Trophoblast cell (in vitro differentiated cells and primary cell): ENCODE measurements around the gene KIF21B.

ENCODE experiments used
- DNase-seq, 2 donors: peaks; one replicate each; pipeline ENCODE4 v3.0.0-alpha.2; 2016
- H2AFZ ChIP-seq: 2 replicates; pipeline ENCODE4 v1.6.1; 2013; ENCODE audit warnings: low read length, moderate library complexity, mild to moderate bottlenecking; ENCODE audit not compliant: insufficient read depth, poor library complexity
- H2AK5ac ChIP-seq: 2 replicates; pipeline ENCODE4 v1.6.1; 2013; ENCODE audit warnings: mild to moderate bottlenecking, low read length
- H2BK120ac ChIP-seq: 2 replicates; pipeline ENCODE4 v1.6.1; 2013; ENCODE audit warnings: low read length, mild to moderate bottlenecking, moderate library complexity; ENCODE audit not compliant: insufficient read depth, poor library complexity
- H2BK12ac ChIP-seq: 2 replicates; pipeline ENCODE4 v1.6.1; 2013; ENCODE audit warnings: mild to moderate bottlenecking, low read length, moderate library complexity
- H2BK5ac ChIP-seq: 2 replicates; pipeline ENCODE4 v1.6.1; 2013; ENCODE audit warnings: low read length, low read depth, moderate library complexity, mild to moderate bottlenecking; ENCODE audit not compliant: poor library complexity
- H3K14ac ChIP-seq: 2 replicates; pipeline ENCODE4 v1.6.1; 2013; ENCODE audit warnings: mild to moderate bottlenecking, low read length
- H3K18ac ChIP-seq: 2 replicates; pipeline ENCODE4 v1.6.1; 2013; ENCODE audit warnings: mild to moderate bottlenecking, low read length
- H3K23ac ChIP-seq: 2 replicates; pipeline ENCODE4 v1.6.1; 2013; ENCODE audit warnings: low read length
- H3K27ac ChIP-seq: 2 replicates; pipeline ENCODE4 v1.5.1; 2013; ENCODE audit warnings: low read depth, mild to moderate bottlenecking, inconsistent platforms, low read length, moderate library complexity
- H3K27me3 ChIP-seq: 2 replicates; pipeline ENCODE4 v1.6.1; 2013; ENCODE audit warnings: inconsistent platforms, mild to moderate bottlenecking, low read length, moderate library complexity; ENCODE audit not compliant: insufficient read depth
- H3K36me3 ChIP-seq, 2 experiments: 1 replicate in 1 of 2; 2 replicates in 1 of 2; pipeline ENCODE4 v1.6.1; 2013; ENCODE audit warnings: low read length in 2 of 2, mild to moderate bottlenecking in 2 of 2, moderate library complexity in 1 of 2; ENCODE audit not compliant: insufficient read depth in 2 of 2, control insufficient read depth in 1 of 2
- H3K4ac ChIP-seq: 2 replicates; pipeline ENCODE4 v1.6.1; 2013; ENCODE audit warnings: low read depth, mild to moderate bottlenecking, low read length, moderate library complexity
- H3K4me1 ChIP-seq, 2 experiments: 1 replicate in 1 of 2; 2 replicates in 1 of 2; pipeline ENCODE4 v1.6.1; 2013; ENCODE audit warnings: low read length in 2 of 2, mild to moderate bottlenecking in 2 of 2, moderate library complexity in 1 of 2; ENCODE audit not compliant: insufficient read depth in 2 of 2, control insufficient read depth in 1 of 2
- H3K4me2 ChIP-seq: 2 replicates; pipeline ENCODE4 v1.6.1; 2013; ENCODE audit warnings: inconsistent platforms, mild to moderate bottlenecking, low read length, moderate library complexity
- H3K4me3 ChIP-seq: 2 replicates; pipeline ENCODE4 v1.5.1; 2013; ENCODE audit warnings: mild to moderate bottlenecking, low read depth, low read length, inconsistent platforms
- H3K79me1 ChIP-seq: one replicate; pipeline ENCODE4 v1.6.1; 2013; ENCODE audit warnings: low read length
- H3K79me2 ChIP-seq: 2 replicates; pipeline ENCODE4 v1.6.1; 2013; ENCODE audit warnings: low read length, mild to moderate bottlenecking; ENCODE audit not compliant: control insufficient read depth, insufficient read depth, poor library complexity
- H3K9ac ChIP-seq: 2 replicates; pipeline ENCODE4 v1.6.1; 2013; ENCODE audit warnings: mild to moderate bottlenecking, low read length
- H3K9me3 ChIP-seq: 2 replicates; pipeline ENCODE4 v1.6.1; 2013; ENCODE audit warnings: low read depth, mild to moderate bottlenecking, control low read depth, inconsistent platforms, low read length; ENCODE audit not compliant: insufficient read depth
- H4K12ac ChIP-seq: 2 replicates; pipeline ENCODE4 v1.6.1; 2013; ENCODE audit warnings: low read depth, mild to moderate bottlenecking, low read length, moderate library complexity
- H4K8ac ChIP-seq: 2 replicates; pipeline ENCODE4 v1.6.1; 2013; ENCODE audit warnings: low read depth, mild to moderate bottlenecking, low read length, moderate library complexity
- H4K91ac ChIP-seq: one replicate; pipeline ENCODE4 v1.6.1; 2013; ENCODE audit warnings: low read depth, mild to moderate bottlenecking, low read length, moderate library complexity
- WGBS: extraction: QIAGEN DNeasy Blood & Tissue Kit; methylation state at CpG from one replicate; pipeline ENCODE4 v1.1.7; 2013; ENCODE audit warnings: missing lambda C conversion rate; ENCODE audit not compliant: insufficient read length, insufficient coverage; ENCODE audit errors: extremely low coverage; 5-methylcytosine and 5-hydroxymethylcytosine counted together

The KIF21B gene

DNA sequence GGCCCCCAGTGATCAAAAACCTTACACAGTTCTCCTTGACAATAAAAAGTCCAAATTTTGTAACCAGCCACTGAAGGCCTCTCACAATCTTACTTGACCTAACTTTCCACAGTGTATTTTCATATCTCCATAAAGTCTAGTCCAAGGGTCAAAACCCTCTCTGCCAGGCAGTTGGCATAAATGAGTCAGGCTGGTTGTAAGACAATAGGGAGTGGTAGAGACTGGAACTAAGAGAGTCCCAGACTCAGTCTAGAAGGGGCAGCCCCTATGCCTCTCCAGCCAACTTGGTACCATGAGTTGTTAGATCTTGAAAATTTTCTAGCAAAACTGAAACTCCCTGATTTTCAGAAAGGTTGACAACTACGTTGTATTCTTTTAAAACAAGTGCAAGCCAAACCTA lies 21.0 kb downstream of the KIF21B start:
- Histone ChIP-seq H4K8ac (no peak overlapping the region), H3K27me3 (no peaks in the 10 kb centered on the region), H3K9ac (no peak overlapping the region), H3K14ac (no peak overlapping the region), H4K91ac (no peak overlapping the region), H2BK120ac (no peak overlapping the region), H2AFZ (no peak overlapping the region), H2BK12ac (no peak overlapping the region), H3K23ac (no peak overlapping the region), H3K4me1 (peaks cover 0 to 4% of the 10 kb centered on the region in 2 experiments), H3K9me3 (no peaks in the 10 kb centered on the region), H3K18ac (no peak overlapping the region), H3K4me3 (no peak overlapping the region), H3K79me2 (no peaks in the 10 kb centered on the region), H3K4ac (no peak overlapping the region), H3K27ac (no peak overlapping the region), H3K79me1 (no peaks in the 10 kb centered on the region), H3K36me3 (no peaks in the 10 kb centered on the region), H2BK5ac (no peak overlapping the region), H3K4me2 (no peak overlapping the region), H2AK5ac (no peak overlapping the region), H4K12ac (no peak overlapping the region)
- no peak for DNase-seq
- WGBS: no CpG with 5 or more reads among the region's 1 CpG

DNA sequence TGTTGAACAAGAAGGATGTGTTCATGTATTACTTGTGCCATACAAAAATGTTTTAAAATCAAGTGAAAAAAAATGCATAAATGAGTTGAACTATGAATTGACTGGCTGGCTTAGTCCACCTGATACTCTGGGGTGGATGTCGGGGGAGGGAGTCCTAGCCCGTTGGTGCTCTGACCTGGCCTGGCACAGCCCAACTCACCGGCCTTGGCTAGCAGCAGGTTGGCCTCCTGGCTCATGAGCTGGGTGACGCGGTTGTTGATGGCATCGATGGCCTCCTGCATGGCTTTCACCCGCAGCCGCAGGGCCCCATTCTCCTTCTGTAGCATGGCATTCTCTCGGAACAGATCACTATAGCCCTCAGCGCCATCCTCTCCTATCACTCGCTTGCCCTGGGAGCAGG lies 21.6 kb downstream of the KIF21B start:
- Histone ChIP-seq H3K27me3 (no peaks in the 10 kb centered on the region), H2BK120ac (no peak overlapping the region), H4K12ac (no peak overlapping the region), H3K4me2 (no peak overlapping the region), H2AK5ac (no peak overlapping the region), H3K27ac (no peak overlapping the region), H2BK12ac (no peak overlapping the region), H3K4ac (no peak overlapping the region), H3K36me3 (no peaks in the 10 kb centered on the region), H3K23ac (no peak overlapping the region), H3K79me2 (no peaks in the 10 kb centered on the region), H3K9me3 (no peaks in the 10 kb centered on the region), H3K18ac (no peak overlapping the region), H2AFZ (no peak overlapping the region), H2BK5ac (no peak overlapping the region), H4K91ac (no peak overlapping the region), H3K4me1 (peaks cover 0 to 4% of the 10 kb centered on the region in 2 experiments), H3K9ac (no peak overlapping the region), H4K8ac (no peak overlapping the region), H3K14ac (no peak overlapping the region), H3K4me3 (no peak overlapping the region), H3K79me1 (no peaks in the 10 kb centered on the region)
- DNase-seq: no peak
- no CpG with 5 or more reads among the region's 11 CpGs for WGBS

DNA sequence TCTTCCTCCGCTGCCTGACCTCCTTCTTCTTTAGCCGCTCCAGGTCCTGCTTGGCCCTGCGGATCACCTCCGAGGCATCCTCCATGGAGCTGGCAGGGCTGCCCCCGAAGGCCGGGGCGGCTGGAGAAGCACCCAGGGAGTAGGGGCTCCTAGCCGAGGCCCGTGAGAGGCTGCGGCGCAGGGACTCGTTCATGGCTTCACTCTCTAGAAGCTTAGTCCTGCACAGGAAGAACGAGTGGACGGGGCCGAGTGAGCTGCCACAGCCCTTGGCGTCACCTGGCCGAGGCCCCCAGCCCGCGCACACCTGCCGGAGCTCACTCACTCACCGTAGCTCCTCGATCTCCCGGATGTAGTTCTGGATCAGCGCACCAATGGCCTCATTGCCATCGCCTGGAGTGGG lies 23.1 kb downstream of the KIF21B start:
- H2AK5ac ChIP-seq: no peak overlapping the region
- no peak overlapping the region for H4K12ac ChIP-seq
- no peaks in the 10 kb centered on the region for H3K79me1 ChIP-seq
- no peak overlapping the region for H3K18ac ChIP-seq
- H4K8ac ChIP-seq: no peak overlapping the region
- DNase-seq: no peak
- H4K91ac ChIP-seq: no peak overlapping the region
- H2BK12ac ChIP-seq: no peak overlapping the region
- WGBS: no CpG with 5 or more reads among the region's 25 CpGs
- no peaks in the 10 kb centered on the region for H3K27me3 ChIP-seq
- H3K23ac ChIP-seq: no peak overlapping the region
- no peak overlapping the region for H3K4me2 ChIP-seq
- H3K4ac ChIP-seq: no peak overlapping the region
- H3K27ac ChIP-seq: no peak overlapping the region
- no peak overlapping the region for H2BK5ac ChIP-seq
- H3K36me3 ChIP-seq: no peaks in the 10 kb centered on the region
- no peaks in the 10 kb centered on the region for H3K9me3 ChIP-seq
- no peak overlapping the region for H3K4me3 ChIP-seq
- no peaks in the 10 kb centered on the region for H3K4me1 ChIP-seq
- H3K9ac ChIP-seq: no peak overlapping the region
- H3K14ac ChIP-seq: no peak overlapping the region
- H3K79me2 ChIP-seq: no peaks in the 10 kb centered on the region
- no peak overlapping the region for H2AFZ ChIP-seq
- H2BK120ac ChIP-seq: no peak overlapping the region

DNA sequence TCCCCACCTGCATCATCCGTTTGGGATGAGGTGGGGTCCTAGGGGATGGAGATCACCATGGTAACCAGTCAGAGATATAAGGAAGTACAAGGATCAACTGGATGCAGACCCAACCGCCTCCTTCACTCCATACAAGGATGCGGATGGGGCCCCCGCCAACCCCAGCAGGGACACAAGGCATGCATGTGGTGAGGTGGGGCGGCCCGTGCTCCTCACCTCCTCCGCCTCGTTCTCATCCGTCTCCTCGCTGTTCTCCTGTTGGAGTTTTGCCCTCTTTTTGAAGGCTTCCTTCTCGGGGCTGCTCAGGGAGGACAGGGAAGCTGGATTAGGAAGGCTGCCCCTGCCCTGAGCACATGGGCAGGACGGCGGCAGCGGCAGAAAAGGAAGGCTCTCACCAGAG lies 23.8 kb downstream of the KIF21B start:
- Histone ChIP-seq H4K91ac (no peak overlapping the region), H3K79me1 (no peaks in the 10 kb centered on the region), H3K4ac (no peak overlapping the region), H4K8ac (no peak overlapping the region), H2AK5ac (no peak overlapping the region), H3K4me2 (no peak overlapping the region), H2BK120ac (no peak overlapping the region), H3K14ac (no peak overlapping the region), H2BK12ac (no peak overlapping the region), H3K36me3 (no peaks in the 10 kb centered on the region), H3K27ac (no peak overlapping the region), H2AFZ (no peak overlapping the region), H3K4me1 (no peaks in the 10 kb centered on the region), H3K18ac (no peak overlapping the region), H3K27me3 (no peaks in the 10 kb centered on the region), H3K9ac (no peak overlapping the region), H3K79me2 (no peaks in the 10 kb centered on the region), H3K23ac (no peak overlapping the region), H2BK5ac (no peak overlapping the region), H3K4me3 (no peak overlapping the region), H3K9me3 (no peaks in the 10 kb centered on the region), H4K12ac (no peak overlapping the region)
- DNase-seq: no peak
- WGBS: no CpG with 5 or more reads among the region's 14 CpGs
